ENCODE data around the gene C2orf42. TPM values are rescaled to one million over a fixed set of nuclear protein-coding genes. Genes with fewer than 3 reads are reported as not detected.
"Not testable (repeated sequence)": the region's sequence is repeated elsewhere in the genome, so short reads cannot be mapped to it uniquely, and the experiment has no call there.

The C2orf42 gene
- total RNA-seq, 1 donor = 33.7 TPM

DNA sequence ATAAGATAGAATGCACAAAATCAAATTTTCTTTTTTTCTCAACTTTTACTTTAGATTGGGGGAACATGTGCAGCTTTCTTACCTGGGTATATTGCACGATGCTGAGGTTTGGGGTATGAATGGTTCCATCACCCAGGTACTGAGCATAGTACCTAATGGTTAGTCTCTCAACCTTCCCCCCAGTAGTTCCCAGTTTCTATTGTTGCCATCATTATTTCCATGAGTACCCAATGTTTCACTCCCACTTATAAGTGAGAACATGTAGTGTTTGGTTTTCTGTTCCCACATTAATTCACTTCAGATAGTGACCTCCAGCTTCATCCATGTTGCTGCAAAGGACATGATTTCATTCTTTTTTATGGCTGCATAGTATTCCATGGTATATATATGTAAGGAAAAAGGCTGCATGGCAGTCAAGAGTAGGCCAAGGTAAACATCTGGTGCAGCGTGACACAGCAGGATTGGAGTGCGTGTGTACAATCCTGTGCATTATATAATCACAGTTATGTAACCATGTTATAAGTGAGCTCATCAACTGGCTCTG lies 10.5 kb upstream of the C2orf42 start:
- TF ChIP-seq CTCF (IDR thresholded peaks at IDR 0.05; ENCODE audit: insufficient read depth, low read depth, low read length) = no peak
- DNase-seq (ENCODE audit: low read depth) = no peak
- no peak overlapping the region for H3K4me3 ChIP-seq (ENCODE audit: low read depth, low read length)

- H3K4me3 ChIP-seq (ENCODE audit: low read depth, low read length) = no peak overlapping the region
- no peak for DNase-seq (ENCODE audit: low read depth)
- no peak for TF ChIP-seq CTCF (IDR thresholded peaks at IDR 0.05; ENCODE audit: insufficient read depth, low read depth, low read length)
These were observed 8.6 kb upstream of the C2orf42 start for GRCh38 chr2:70199320-70199864.

- no peak for TF ChIP-seq CTCF (IDR thresholded peaks at IDR 0.05; ENCODE audit: insufficient read depth, low read depth, low read length)
- DNase-seq (ENCODE audit: low read depth) = no peak
- H3K4me3 ChIP-seq (ENCODE audit: low read depth, low read length) = no peak overlapping the region
These were observed 1.7 kb upstream of the C2orf42 start for GRCh38 chr2:70192516-70192915.

DNA sequence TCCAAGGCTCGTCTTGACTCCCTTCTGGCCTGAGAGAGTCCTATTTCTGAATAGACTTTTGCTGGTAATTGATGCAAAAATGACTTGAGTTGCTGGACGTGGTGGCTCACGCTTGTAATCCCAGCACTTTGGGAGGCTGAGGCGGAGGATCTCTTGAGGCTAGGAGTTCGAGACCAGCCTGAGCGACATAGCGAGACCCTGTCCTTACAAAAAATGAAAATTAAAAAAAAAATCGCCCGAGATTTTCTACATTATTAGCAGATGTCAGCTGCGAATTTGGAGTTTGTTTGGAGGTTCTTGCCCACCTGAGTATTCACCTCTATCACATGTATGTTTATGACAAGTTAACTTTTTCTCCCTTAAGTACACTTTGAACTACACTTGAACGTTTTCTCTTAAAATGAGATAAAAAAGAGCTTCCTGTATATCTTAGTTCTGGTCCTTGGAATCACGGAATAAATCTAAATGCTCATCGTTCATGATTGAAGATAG lies 471 bp upstream of the C2orf42 start:
- peak overlapping the region; percentile 94 for H3K4me3 ChIP-seq (ENCODE audit: low read depth, low read length)
- no peak for DNase-seq (ENCODE audit: low read depth)
- TF ChIP-seq CTCF (IDR thresholded peaks at IDR 0.05; ENCODE audit: insufficient read depth, low read depth, low read length) = no peak

GRCh38 chr2:70188460-70188859 lies 2.4 kb downstream of the C2orf42 start:
- DNase-seq (ENCODE audit: low read depth) = no peak
- TF ChIP-seq CTCF (IDR thresholded peaks at IDR 0.05; ENCODE audit: insufficient read depth, low read depth, low read length) = no peak
- no peak overlapping the region for H3K4me3 ChIP-seq (ENCODE audit: low read depth, low read length)

DNA sequence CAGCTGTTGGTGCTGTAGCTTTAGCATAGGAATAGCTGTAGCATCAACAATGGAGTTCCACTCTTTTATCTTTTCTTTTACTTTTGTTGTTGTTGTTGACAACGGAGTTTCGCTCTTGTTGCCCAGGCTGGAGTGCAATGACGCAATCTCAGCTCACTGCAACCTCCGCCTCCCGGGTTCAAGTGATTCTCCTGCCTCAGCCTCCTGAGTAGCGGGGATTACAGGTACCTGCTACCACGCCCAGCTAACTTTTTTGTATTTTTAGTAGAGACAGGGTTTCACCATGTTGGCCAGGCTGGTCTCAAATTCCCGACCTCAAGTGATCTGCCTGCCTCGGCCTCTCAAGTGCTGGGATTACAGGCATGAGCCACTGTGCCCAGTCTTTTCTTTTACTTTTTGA lies 3.6 kb downstream of the C2orf42 start:
- DNase-seq (ENCODE audit: low read depth); H3K4me3 ChIP-seq (ENCODE audit: low read depth, low read length): not testable (repeated sequence)

DNA sequence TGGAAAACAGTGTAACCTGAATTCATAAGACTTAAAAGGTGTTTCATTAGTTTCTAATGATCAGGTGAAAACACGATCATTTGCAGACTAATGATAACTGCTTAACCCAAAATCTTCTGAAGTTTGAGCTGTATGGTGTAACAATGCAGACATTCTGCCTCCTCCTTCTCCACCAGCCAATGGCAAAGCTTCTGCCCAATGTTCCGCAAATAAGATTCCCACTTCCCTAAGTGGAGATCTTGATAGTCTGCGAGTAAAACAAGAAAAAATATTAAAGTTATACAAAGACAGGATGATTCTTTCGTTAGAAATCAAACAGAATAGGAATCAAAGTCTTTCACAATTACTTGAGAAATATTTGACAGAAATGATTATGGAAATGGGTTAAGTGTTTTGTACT lies 8.1 kb downstream of the C2orf42 start:
- DNase-seq (ENCODE audit: low read depth) = no peak
- no peak for TF ChIP-seq CTCF (IDR thresholded peaks at IDR 0.05; ENCODE audit: insufficient read depth, low read depth, low read length)
- no peak overlapping the region for H3K4me3 ChIP-seq (ENCODE audit: low read depth, low read length)
